GM23338 (cell line): Measurements from ENCODE around the gene CEP295NL. TPM values are rescaled to one million over a fixed set of nuclear protein-coding genes. Genes with fewer than 3 reads are reported as not detected.

Source experiments
- ATAC-seq: fragments of 200-7000 bp; cut with Tn5 transposase; 3 replicates; pipeline ENCODE4 v1.9.1; 2020
- DNase-seq: peaks from one replicate; pipeline ENCODE4 v3.0.0-alpha.2; 2015; ENCODE audit warnings: low spot score
- H2AFZ ChIP-seq: fragments of 200-600 bp; sonication (generic); 2 replicates; pipeline ENCODE4 v1.8.0; 2016; ENCODE audit warnings: antibody characterized with exemption, mild to moderate bottlenecking, moderate library complexity
- H3F3A ChIP-seq: fragments of 200-600 bp; sonication (generic); replicated peaks from 2 replicates; pipeline ENCODE4 v1.8.0; 2017; ENCODE audit warnings: antibody characterized with exemption, mixed run types, low read depth
- H3K27ac ChIP-seq: fragments of 200-600 bp; sonication (generic); 2 replicates; pipeline ENCODE4 v1.6.1; 2016; ENCODE audit warnings: low read depth
- H3K27me3 ChIP-seq: fragments of 200-600 bp; sonication (generic); 2 replicates; pipeline ENCODE4 v1.8.0; 2016; ENCODE audit warnings: mild to moderate bottlenecking, mixed run types, moderate library complexity; ENCODE audit not compliant: insufficient read depth
- H3K36me3 ChIP-seq: fragments of 200-600 bp; sonication (generic); 2 replicates; pipeline ENCODE4 v1.8.0; 2016; ENCODE audit warnings: mild to moderate bottlenecking; ENCODE audit not compliant: insufficient read depth
- H3K4me1 ChIP-seq: fragments of 200-600 bp; sonication (generic); 2 replicates; pipeline ENCODE4 v1.8.0; 2016; ENCODE audit warnings: mild to moderate bottlenecking, moderate library complexity; ENCODE audit not compliant: insufficient read depth
- H3K4me2 ChIP-seq: fragments of 200-600 bp; sonication (generic); 2 replicates; pipeline ENCODE4 v1.7.1; 2017; ENCODE audit warnings: mixed run types
- H3K4me3 ChIP-seq: fragments of 200-600 bp; sonication (generic); 2 replicates; pipeline ENCODE4 v1.6.1; 2016; ENCODE audit warnings: mixed run types
- H3K79me2 ChIP-seq: fragments of 200-600 bp; sonication (generic); replicated peaks from 2 replicates; pipeline ENCODE4 v1.8.0; 2017; ENCODE audit warnings: mild to moderate bottlenecking; ENCODE audit not compliant: insufficient read depth
- H3K9me2 ChIP-seq: fragments of 200-600 bp; sonication (generic); 2 replicates; pipeline ENCODE4 v1.8.0; 2017; ENCODE audit not compliant: insufficient read depth
- H4K20me1 ChIP-seq: fragments of 200-600 bp; sonication (generic); replicated peaks from 2 replicates; pipeline ENCODE4 v1.8.0; 2017; ENCODE audit warnings: mild to moderate bottlenecking; ENCODE audit not compliant: insufficient read depth
- H3K27ac Mint-ChIP-seq: 2 replicates; pipeline ENCODE4 v1.8.0; 2020; ENCODE audit warnings: inconsistent platforms, mild to moderate bottlenecking, moderate library complexity, mixed read lengths
- H3K27me3 Mint-ChIP-seq: 3 replicates; pipeline ENCODE4 v1.8.0; 2022; ENCODE audit warnings: low read depth, mild to moderate bottlenecking, moderate library complexity, mixed read lengths, inconsistent platforms; ENCODE audit not compliant: insufficient read depth, poor library complexity
- H3K36me3 Mint-ChIP-seq: 3 replicates; pipeline ENCODE4 v1.8.0; 2021; ENCODE audit warnings: low read depth, mild to moderate bottlenecking, inconsistent platforms, moderate library complexity, mixed read lengths
- H3K4me1 Mint-ChIP-seq: 3 replicates; pipeline ENCODE4 v1.8.0; 2020; ENCODE audit warnings: mild to moderate bottlenecking, inconsistent platforms, mixed read lengths
- H3K4me3 Mint-ChIP-seq: 3 replicates; pipeline ENCODE4 v1.8.0; 2021; ENCODE audit warnings: moderate library complexity, mild to moderate bottlenecking, inconsistent platforms, mixed read lengths
- H3K9me3 Mint-ChIP-seq: 3 replicates; pipeline ENCODE4 v1.8.0; 2020; ENCODE audit warnings: moderate library complexity, mild to moderate bottlenecking, inconsistent platforms, mixed read lengths
- CREB1 ChIP-seq: fragments of 250-450 bp; sonication (Bioruptor Pico); IDR thresholded peaks from 2 replicates; pipeline ENCODE4 v1.5.0; 2020; ENCODE audit warnings: low read depth, mild to moderate bottlenecking, moderate library complexity
- CTCF ChIP-seq, 2 experiments: fragments of 200-600 bp in 1 of 2; sonication (generic) in 1 of 2; conservative IDR thresholded peaks; 2 replicates each; pipeline versions ENCODE4 v1.5.1 to v1.6.1; 2016 to 2017; ENCODE audit warnings: antibody characterized with exemption in 2 of 2, low read depth in 2 of 2, mild to moderate bottlenecking in 2 of 2, moderate library complexity in 1 of 2
- ETS1 ChIP-seq: IDR thresholded peaks from 2 replicates; pipeline ENCODE4 v1.6.1; 2016; ENCODE audit warnings: antibody characterized with exemption
- EZH2 ChIP-seq: fragments of 200-600 bp; sonication (generic); IDR thresholded peaks from one replicate; pipeline ENCODE4 v1.8.0; 2017; ENCODE audit warnings: antibody characterized with exemption, mild to moderate bottlenecking, low read depth; ENCODE audit not compliant: unreplicated experiment
- EZH2phosphoT487 ChIP-seq: fragments of 200-600 bp; sonication (generic); IDR thresholded peaks from one replicate; pipeline ENCODE4 v1.8.1; 2018; ENCODE audit warnings: antibody characterized with exemption; ENCODE audit not compliant: unreplicated experiment
- JUNB ChIP-seq: IDR thresholded peaks from one replicate; pipeline ENCODE4 v1.6.1; 2016; ENCODE audit warnings: antibody characterized with exemption; ENCODE audit not compliant: unreplicated experiment
- NANOG ChIP-seq: IDR thresholded peaks from 2 replicates; pipeline ENCODE4 v1.6.1; 2016; ENCODE audit warnings: antibody characterized with exemption, borderline replicate concordance
- POLR2AphosphoS5 ChIP-seq: IDR thresholded peaks from 2 replicates; pipeline ENCODE4 v1.6.1; 2016; ENCODE audit warnings: antibody characterized with exemption, low read depth
- REST ChIP-seq: IDR thresholded peaks from one replicate; pipeline ENCODE4 v1.6.1; 2018; ENCODE audit warnings: antibody characterized with exemption; ENCODE audit not compliant: unreplicated experiment
- STAT1 ChIP-seq: IDR thresholded peaks from one replicate; pipeline ENCODE4 v1.6.1; 2016; ENCODE audit warnings: antibody characterized with exemption; ENCODE audit not compliant: unreplicated experiment
- ZNF114 ChIP-seq: fragments of 250-450 bp; sonication (Bioruptor Pico); IDR thresholded peaks from 2 replicates; pipeline ENCODE4 v1.5.0; 2020; ENCODE audit warnings: mild to moderate bottlenecking, moderate library complexity
- ZNF331 ChIP-seq: fragments of 250-450 bp; sonication (Bioruptor Pico); IDR thresholded peaks from 2 replicates; pipeline ENCODE4 v1.5.0; 2020; ENCODE audit warnings: low read depth, mild to moderate bottlenecking, moderate library complexity
- ZNF462 ChIP-seq: fragments of 250-450 bp; sonication (Bioruptor Pico); IDR thresholded peaks from 2 replicates; pipeline ENCODE4 v1.5.0; 2020; ENCODE audit warnings: mild to moderate bottlenecking, moderate library complexity
- polyA plus RNA-seq: library from polyadenylated mRNA; unstranded; fragments of >200 nt; fragmentation: Nextera tagmentation; extraction: Ambion mirVana; gene quantifications from 2 replicates; pipeline ENCODE4 v1.2.1, GENCODE V29; 2016
- total RNA-seq: library from RNA; depleted of rRNA; stranded (reverse); fragments of >200 nt; shearing (Covaris generic); gene quantifications from 2 replicates; pipeline ENCODE4 v1.2.3, GENCODE V29; 2014

Gene CEP295NL
- total and polyA plus RNA-seq, 2 experiments from 2014 or later: 0.69 TPM; not detected in 1

- Histone ChIP-seq H3K27me3 (no peaks in the 10 kb centered on the region), H3K4me2 (no peak overlapping the region), H3K4me1 (peaks cover under 1% of the 10 kb centered on the region; the same call in 1 of the 2 replicates), H3K79me2 (peaks cover 18% of the 10 kb centered on the region; the same call in 1 of the 2 replicates), H3K27ac (no peak overlapping the region), H3F3A (no peaks in the 10 kb centered on the region), H4K20me1 (no peaks in the 10 kb centered on the region; the same call in 1 of the 2 replicates), H3K4me3 (no peak overlapping the region), H3K9me2 (no peaks in the 10 kb centered on the region), H3K36me3 (no peaks in the 10 kb centered on the region), H2AFZ (no peak overlapping the region)
- DNase-seq (no peak), ATAC-seq (no peak)
- Mint-ChIP-seq H3K27ac (no peak overlapping the region), H3K4me3 (no peak overlapping the region), H3K27me3 (peaks cover 16% of the 10 kb centered on the region), H3K36me3 (no peaks in the 10 kb centered on the region), H3K9me3 (no peaks in the 10 kb centered on the region), H3K4me1 (peaks cover 25% of the 10 kb centered on the region)
- no peak for TF ChIP-seq STAT1
- TF ChIP-seq CREB1 (CRISPR knock-in tag): no peak
- TF ChIP-seq ETS1: no peak
- no peak for TF ChIP-seq ZNF462 (CRISPR knock-in tag)
- no peak for TF ChIP-seq REST
- no peak for TF ChIP-seq ZNF114
- TF ChIP-seq POLR2AphosphoS5: no peak
- TF ChIP-seq JUNB: no peak
- TF ChIP-seq EZH2phosphoT487: no peak
- no peak for TF ChIP-seq CTCF (conservative IDR thresholded peaks at IDR 0.05; ENCODE audit: low read depth in 2 of 2)
- no peak for TF ChIP-seq ZNF331
- TF ChIP-seq EZH2: no peak
- no peak for TF ChIP-seq NANOG
Measured at GRCh38 chr17:78905541-78905940, 2.5 kb upstream of the CEP295NL start.
